ENCODE data around the gene GAS7.

Gene GAS7

DNA sequence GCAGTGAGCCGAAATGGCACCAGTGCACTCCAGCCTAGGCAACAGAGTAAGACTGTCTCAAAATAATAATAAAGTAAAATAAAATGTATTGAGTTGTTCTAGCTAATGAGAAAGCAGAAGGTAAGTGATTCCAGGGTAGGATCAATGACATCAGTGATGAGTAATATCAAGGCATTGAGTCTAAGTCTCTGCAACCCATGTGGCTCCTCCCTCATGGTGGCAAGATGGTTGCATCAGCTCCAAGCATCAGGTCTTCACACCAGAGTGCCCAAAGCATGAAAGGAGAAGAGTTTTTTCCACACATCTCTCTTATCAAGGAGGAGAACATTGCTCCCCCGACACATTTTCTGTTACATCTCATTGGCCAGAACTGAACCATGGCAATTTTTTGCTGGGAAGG lies 34.8 kb upstream of the GAS7 start:
- DNase-seq (ENCODE audit: extremely low spot score), result no peak

DNA sequence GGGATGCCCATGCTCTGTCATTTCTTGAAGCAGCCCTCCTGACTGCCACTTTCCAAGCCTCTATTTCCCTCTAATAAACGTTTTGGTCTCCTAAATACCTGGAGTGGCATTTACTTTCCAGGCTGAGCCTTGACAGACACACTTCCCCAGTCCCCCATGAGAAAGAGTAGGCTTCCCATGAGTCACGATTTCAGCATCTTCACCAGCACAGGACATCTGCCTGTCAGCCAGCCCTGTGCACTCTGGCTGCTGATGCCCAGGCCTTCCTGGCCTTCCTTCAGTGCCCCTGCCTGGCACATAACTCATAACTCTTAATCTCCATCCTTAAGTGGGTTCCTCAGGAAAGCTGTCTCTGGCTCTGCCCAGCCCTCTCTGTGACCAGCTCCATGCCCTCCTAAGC lies 30.8 kb upstream of the GAS7 start:
- DNase-seq (ENCODE audit: extremely low spot score), result no peak
- ChIA-PET POLR2A (no interaction called here), CTCF (interaction anchor here (0.6 kb wide), 1 partner anchor 46 kb away, joined by 3 read pairs; no protein-coding TSS in a partner anchor)
- TF ChIP-seq LEF1 (IDR thresholded peaks at IDR 0.05; ENCODE audit: borderline replicate concordance) (no peak), ZNF384 (IDR thresholded peaks at IDR 0.05) (no peak), TARDBP (IDR thresholded peaks at IDR 0.05) (no peak), ELF4 (IDR thresholded peaks at IDR 0.05) (no peak), SP1 (IDR thresholded peaks at IDR 0.05) (no peak), HDGF (IDR thresholded peaks at IDR 0.05; ENCODE audit: borderline replicate concordance) (no peak), FOXM1 (IDR thresholded peaks at IDR 0.05; ENCODE audit: borderline replicate concordance) (no peak), NFRKB (IDR thresholded peaks at IDR 0.05) (no peak), ARNT (IDR thresholded peaks at IDR 0.05) (no peak), SUZ12 (IDR thresholded peaks at IDR 0.05) (no peak)

More for the DNA sequence above, 34.8 kb upstream of the GAS7 start:
- TF ChIP-seq TARDBP (IDR thresholded peaks at IDR 0.05) (no peak), LEF1 (IDR thresholded peaks at IDR 0.05; ENCODE audit: borderline replicate concordance) (no peak), CTBP1 (IDR thresholded peaks at IDR 0.05; ENCODE audit: borderline replicate concordance) (no peak), HDGF (IDR thresholded peaks at IDR 0.05; ENCODE audit: borderline replicate concordance) (no peak)
- TF ChIP-seq, protein P1, sequence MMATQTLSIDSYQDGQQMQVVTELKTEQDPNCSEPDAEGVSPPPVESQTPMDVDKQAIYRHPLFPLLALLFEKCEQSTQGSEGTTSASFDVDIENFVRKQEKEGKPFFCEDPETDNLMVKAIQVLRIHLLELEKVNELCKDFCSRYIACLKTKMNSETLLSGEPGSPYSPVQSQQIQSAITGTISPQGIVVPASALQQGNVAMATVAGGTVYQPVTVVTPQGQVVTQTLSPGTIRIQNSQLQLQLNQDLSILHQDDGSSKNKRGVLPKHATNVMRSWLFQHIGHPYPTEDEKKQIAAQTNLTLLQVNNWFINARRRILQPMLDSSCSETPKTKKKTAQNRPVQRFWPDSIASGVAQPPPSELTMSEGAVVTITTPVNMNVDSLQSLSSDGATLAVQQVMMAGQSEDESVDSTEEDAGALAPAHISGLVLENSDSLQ (IDR thresholded peaks at IDR 0.05), result no peak
- ChIA-PET POLR2A (no interaction called here), CTCF (no interaction called here)

DNA sequence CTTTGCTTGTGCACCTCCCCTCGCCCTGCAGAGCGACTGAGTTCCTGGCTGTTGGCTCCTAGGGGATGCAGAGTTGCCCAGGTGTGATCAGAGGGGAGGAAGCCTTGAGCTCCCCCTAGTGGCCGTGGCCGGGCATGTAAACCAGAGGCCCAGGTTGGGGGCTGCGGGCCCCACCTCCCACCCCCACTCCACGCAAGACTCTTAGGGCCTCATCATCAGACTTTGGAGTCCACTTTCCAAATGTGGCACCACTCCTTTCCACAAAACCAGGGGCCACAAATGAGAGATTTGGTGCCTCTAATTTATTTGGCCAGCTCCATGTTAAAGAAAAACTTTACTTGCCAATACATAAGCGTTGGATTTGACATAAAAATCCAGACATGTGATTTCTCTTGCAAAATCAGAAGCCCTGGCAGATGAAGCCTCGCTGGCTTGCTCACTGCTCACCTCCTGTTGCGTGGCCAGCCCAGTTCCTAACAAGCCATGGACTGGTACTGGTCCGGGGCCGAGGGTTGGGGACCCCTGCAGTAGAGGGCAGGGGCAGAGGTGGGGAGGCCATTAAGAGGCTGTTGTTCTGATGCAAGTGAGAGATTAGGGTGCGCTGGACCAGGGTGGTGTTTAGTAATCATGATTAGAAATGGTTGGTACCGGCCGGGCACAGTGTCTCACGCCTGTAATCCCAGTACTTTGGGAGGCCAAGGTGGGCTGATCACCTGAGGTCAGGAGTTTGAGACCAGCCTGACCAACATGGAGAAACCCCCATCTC lies 28.7 kb upstream of the GAS7 start:
- POLR2A ChIA-PET, result no interaction called here

DNA sequence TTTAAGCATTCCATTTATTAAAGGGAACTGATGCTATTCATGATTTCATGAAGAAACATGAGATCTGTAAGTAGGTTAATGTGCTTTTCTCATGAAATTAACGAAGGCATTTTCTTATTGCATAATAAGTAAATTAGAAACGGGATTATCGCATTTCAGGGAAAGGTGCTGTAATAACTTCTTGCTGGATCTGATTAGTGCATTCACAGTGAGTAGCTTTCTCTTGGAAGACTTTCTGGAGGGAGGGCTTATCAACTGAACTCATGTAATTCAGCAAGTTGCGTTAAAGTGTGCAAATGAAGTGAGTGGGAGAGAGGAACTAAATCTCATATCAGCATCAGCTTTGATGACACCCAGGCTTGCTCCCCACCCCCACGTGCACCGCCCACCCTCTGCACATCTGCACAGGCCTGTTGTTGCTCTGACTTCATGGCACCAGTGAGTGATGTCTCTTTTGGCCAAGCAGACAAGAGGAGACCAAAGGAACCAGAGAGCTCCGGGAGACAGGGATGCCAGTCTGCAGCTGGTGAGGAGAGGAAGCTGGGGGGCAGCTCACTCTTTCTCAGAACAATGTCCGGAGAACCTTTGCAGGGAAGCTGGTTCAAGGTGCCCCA lies 26.3 kb upstream of the GAS7 start:
- no peak for DNase-seq (ENCODE audit: extremely low spot score)
- ChIA-PET CTCF (interaction anchor here (1.0 kb wide), 1 partner anchor 253 kb away, joined by 3 read pairs; no protein-coding TSS in a partner anchor), POLR2A (no interaction called here)
- TF ChIP-seq FOXK2 (IDR thresholded peaks at IDR 0.05), result no peak
- TF ChIP-seq FOXM1 (IDR thresholded peaks at IDR 0.05; ENCODE audit: borderline replicate concordance), result no peak
- TF ChIP-seq BHLHE40 (IDR thresholded peaks at IDR 0.05; ENCODE audit: borderline replicate concordance), result no peak
- no peak for TF ChIP-seq SUZ12 (IDR thresholded peaks at IDR 0.05)
- TF ChIP-seq LEF1 (IDR thresholded peaks at IDR 0.05; ENCODE audit: borderline replicate concordance), result no peak
- no peak for TF ChIP-seq L3MBTL2 (conservative IDR thresholded peaks at IDR 0.05)
- TF ChIP-seq, protein P1 (IDR thresholded peaks at IDR 0.05), result no peak
- TF ChIP-seq FOXA1 (IDR thresholded peaks at IDR 0.05), result no peak
- no peak for TF ChIP-seq ELF4 (IDR thresholded peaks at IDR 0.05)
- TF ChIP-seq SP1 (IDR thresholded peaks at IDR 0.05), result no peak
- TF ChIP-seq NFRKB (IDR thresholded peaks at IDR 0.05), result no peak
- TF ChIP-seq ZNF384 (IDR thresholded peaks at IDR 0.05), result no peak
- TF ChIP-seq ARNT (IDR thresholded peaks at IDR 0.05), result no peak

More for the DNA sequence above, 28.7 kb upstream of the GAS7 start:
- CTCF ChIA-PET, result interaction anchor here (0.6 to 1.7 kb wide), 5 partner anchors 9 to 257 kb away, joined by 3 to 5 read pairs (median 4); no protein-coding TSS in a partner anchor
- TF ChIP-seq SUZ12 (IDR thresholded peaks at IDR 0.05) (no peak), L3MBTL2 (conservative IDR thresholded peaks at IDR 0.05) (no peak), CTBP1 (IDR thresholded peaks at IDR 0.05; ENCODE audit: borderline replicate concordance) (no peak), ZNF384 (IDR thresholded peaks at IDR 0.05) (no peak), TARDBP (IDR thresholded peaks at IDR 0.05) (no peak), FOXA1 (IDR thresholded peaks at IDR 0.05) (no peak), LEF1 (IDR thresholded peaks at IDR 0.05; ENCODE audit: borderline replicate concordance) (no peak), ELF4 (IDR thresholded peaks at IDR 0.05) (no peak), HDGF (IDR thresholded peaks at IDR 0.05; ENCODE audit: borderline replicate concordance) (no peak), FOXM1 (IDR thresholded peaks at IDR 0.05; ENCODE audit: borderline replicate concordance) (no peak), NFRKB (IDR thresholded peaks at IDR 0.05) (no peak), ARNT (IDR thresholded peaks at IDR 0.05) (no peak)
- DNase-seq (ENCODE audit: extremely low spot score), result peak; percentile 75

GRCh38 chr17:10219193-10219592 lies 20.8 kb upstream of the GAS7 start:
- no peak for TF ChIP-seq SUZ12 (IDR thresholded peaks at IDR 0.05)
- no peak for TF ChIP-seq L3MBTL2 (conservative IDR thresholded peaks at IDR 0.05)
- TF ChIP-seq CTBP1 (IDR thresholded peaks at IDR 0.05; ENCODE audit: borderline replicate concordance), result no peak
- no peak for TF ChIP-seq NFRKB (IDR thresholded peaks at IDR 0.05)
- no peak for TF ChIP-seq ZNF384 (IDR thresholded peaks at IDR 0.05)
- TF ChIP-seq FOXM1 (IDR thresholded peaks at IDR 0.05; ENCODE audit: borderline replicate concordance), result no peak
- TF ChIP-seq BHLHE40 (IDR thresholded peaks at IDR 0.05; ENCODE audit: borderline replicate concordance), result no peak
- TF ChIP-seq ARNT (IDR thresholded peaks at IDR 0.05), result no peak
- TF ChIP-seq LEF1 (IDR thresholded peaks at IDR 0.05; ENCODE audit: borderline replicate concordance), result no peak
- no peak for TF ChIP-seq ELF4 (IDR thresholded peaks at IDR 0.05)
- ChIA-PET CTCF (no interaction called here), POLR2A (no interaction called here)
- no peak for DNase-seq (ENCODE audit: extremely low spot score)

GRCh38 chr17:10217916-10218315 lies 19.5 kb upstream of the GAS7 start:
- ChIA-PET CTCF (interaction anchor here (0.7 kb wide), 1 partner anchor 9 kb away, joined by 3 read pairs; no protein-coding TSS in a partner anchor), POLR2A (no interaction called here)
- no peak for DNase-seq (ENCODE audit: extremely low spot score)
- TF ChIP-seq, protein P1 (IDR thresholded peaks at IDR 0.05), result no peak
- TF ChIP-seq SP1 (IDR thresholded peaks at IDR 0.05) (no peak), BHLHE40 (IDR thresholded peaks at IDR 0.05; ENCODE audit: borderline replicate concordance) (no peak), FOXK2 (IDR thresholded peaks at IDR 0.05) (no peak), NFRKB (IDR thresholded peaks at IDR 0.05) (no peak), ZNF384 (IDR thresholded peaks at IDR 0.05) (no peak), FOXM1 (IDR thresholded peaks at IDR 0.05; ENCODE audit: borderline replicate concordance) (no peak), FOXA1 (IDR thresholded peaks at IDR 0.05) (no peak), TARDBP (IDR thresholded peaks at IDR 0.05) (no peak), L3MBTL2 (conservative IDR thresholded peaks at IDR 0.05) (no peak), ARNT (IDR thresholded peaks at IDR 0.05) (no peak), SUZ12 (IDR thresholded peaks at IDR 0.05) (no peak), LEF1 (IDR thresholded peaks at IDR 0.05; ENCODE audit: borderline replicate concordance) (no peak), ELF4 (IDR thresholded peaks at IDR 0.05) (no peak), CTBP1 (IDR thresholded peaks at IDR 0.05; ENCODE audit: borderline replicate concordance) (no peak), HDGF (IDR thresholded peaks at IDR 0.05; ENCODE audit: borderline replicate concordance) (no peak)
